Activated CD4-positive, alpha-beta T cell treated with anti-CD3 and anti-CD28 coated beads, Interleukin-2, amount 10 ng/mL, durations not matched to agents 24 days and 14 days (primary cell): ENCODE measurements around the gene RIPK4. TPM values are rescaled to one million over a fixed set of nuclear protein-coding genes. Genes with fewer than 3 reads are reported as not detected.
"Not testable (repeated sequence)": the region's sequence is repeated elsewhere in the genome, so short reads cannot be mapped to it uniquely, and the experiment has no call there.

Source experiments
- DNase-seq: peaks from one replicate; pipeline ENCODE4 v3.0.0; 2022
- H3K27ac Mint-ChIP-seq: one replicate; pipeline ENCODE4 v1.8.0; 2022; ENCODE audit warnings: mild to moderate bottlenecking, mixed read lengths
- H3K27me3 Mint-ChIP-seq: one replicate; pipeline ENCODE4 v1.8.0; 2022; ENCODE audit warnings: mixed read lengths
- H3K36me3 Mint-ChIP-seq: one replicate; pipeline ENCODE4 v1.8.0; 2022; ENCODE audit warnings: low read depth, mild to moderate bottlenecking, mixed read lengths
- H3K4me1 Mint-ChIP-seq: one replicate; pipeline ENCODE4 v1.8.0; 2021; ENCODE audit warnings: mixed read lengths
- H3K4me3 Mint-ChIP-seq: one replicate; pipeline ENCODE4 v1.8.0; 2022; ENCODE audit warnings: mild to moderate bottlenecking, moderate library complexity, mixed read lengths
- H3K9me3 Mint-ChIP-seq: one replicate; pipeline ENCODE4 v1.8.0; 2021; ENCODE audit warnings: mixed read lengths
- intact Hi-C: fragments of 100-400 bp; cut with micrococcal nuclease; formaldehyde crosslinking; loops from one replicate; pipeline ENCODE4 v1.15.1; 2023
- total RNA-seq: library from RNA; stranded (reverse); gene quantifications from 2 replicates; pipeline ENCODE4 v1.2.3, GENCODE V29; 2022

Gene RIPK4
- total RNA-seq, 1 donor from 2014 or later, result not detected

DNA sequence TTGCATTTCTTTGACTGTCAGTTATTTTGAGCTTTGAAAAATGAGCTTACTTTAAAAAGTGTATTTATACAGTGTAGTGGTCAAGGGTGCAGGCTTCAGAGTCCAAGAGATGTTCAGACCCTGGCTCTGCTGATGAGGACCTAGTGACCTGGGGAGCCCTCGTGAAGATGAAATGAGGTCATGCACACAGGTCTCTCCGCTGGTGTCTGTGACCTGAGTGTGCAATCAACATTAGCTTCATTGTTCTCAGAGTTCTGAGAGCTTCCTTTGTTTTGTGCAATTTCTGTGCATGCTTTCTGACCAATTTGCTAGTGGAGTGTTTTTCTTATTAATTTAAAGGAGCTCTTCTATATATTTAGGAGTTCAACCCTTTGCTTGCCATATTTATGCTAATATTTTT lies 71.3 kb downstream of the RIPK4 start:
- Mint-ChIP-seq H3K4me3 (no peak overlapping the region), H3K9me3 (peaks cover 5% of the 10 kb centered on the region), H3K27ac (no peak overlapping the region), H3K27me3 (no peaks in the 10 kb centered on the region), H3K4me1 (no peaks in the 10 kb centered on the region), H3K36me3 (no peaks in the 10 kb centered on the region)
- DNase-seq, result no peak
- intact Hi-C loops, result no loop called here

DNA sequence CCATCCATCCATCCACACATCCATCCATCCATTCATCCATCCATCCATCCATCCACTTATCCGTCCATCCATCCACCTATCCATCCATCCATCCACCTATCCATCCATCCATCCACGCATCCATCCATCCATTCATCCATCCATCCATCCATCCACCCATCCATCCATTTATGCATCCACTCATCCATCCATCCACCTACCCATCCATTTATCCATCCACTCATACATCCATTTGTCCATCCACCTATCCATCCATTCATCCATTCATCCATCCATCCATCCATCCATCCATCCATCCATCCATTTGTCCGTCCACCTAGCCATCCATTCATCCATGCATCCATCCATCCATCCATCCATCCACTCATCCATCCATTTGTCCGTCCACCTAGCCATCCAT lies 72.8 kb downstream of the RIPK4 start:
- H3K36me3 Mint-ChIP-seq, H3K27me3 Mint-ChIP-seq, H3K9me3 Mint-ChIP-seq, H3K4me1 Mint-ChIP-seq, H3K4me3 Mint-ChIP-seq, H3K27ac Mint-ChIP-seq, intact Hi-C loops, DNase-seq: not testable (repeated sequence)

DNA sequence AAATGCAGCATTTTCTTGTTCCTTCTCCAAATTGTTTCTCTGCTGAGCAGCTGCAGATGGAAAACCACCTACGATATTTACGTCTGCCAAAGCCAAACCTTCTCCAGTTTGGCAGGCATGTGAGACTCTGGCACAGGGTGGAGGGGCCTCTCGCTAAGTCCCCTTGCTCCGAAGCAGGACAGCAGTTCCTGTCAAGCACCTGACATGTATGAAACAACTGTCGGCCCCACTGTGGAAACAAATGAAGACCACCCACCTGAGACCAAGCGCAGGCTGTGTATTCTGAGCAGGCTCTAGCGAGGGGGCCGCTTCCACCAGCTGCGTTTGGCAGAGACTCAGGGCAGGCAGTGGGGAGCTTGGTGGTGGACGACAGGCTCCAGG lies 74.7 kb downstream of the RIPK4 start:
- DNase-seq, result no peak
- H3K36me3 Mint-ChIP-seq, result no peaks in the 10 kb centered on the region
- H3K27me3 Mint-ChIP-seq, result no peaks in the 10 kb centered on the region
- H3K4me3 Mint-ChIP-seq, result no peak overlapping the region
- peaks cover 5% of the 10 kb centered on the region for H3K9me3 Mint-ChIP-seq
- intact Hi-C loops, result no loop called here
- H3K4me1 Mint-ChIP-seq, result no peaks in the 10 kb centered on the region
- no peak overlapping the region for H3K27ac Mint-ChIP-seq

DNA sequence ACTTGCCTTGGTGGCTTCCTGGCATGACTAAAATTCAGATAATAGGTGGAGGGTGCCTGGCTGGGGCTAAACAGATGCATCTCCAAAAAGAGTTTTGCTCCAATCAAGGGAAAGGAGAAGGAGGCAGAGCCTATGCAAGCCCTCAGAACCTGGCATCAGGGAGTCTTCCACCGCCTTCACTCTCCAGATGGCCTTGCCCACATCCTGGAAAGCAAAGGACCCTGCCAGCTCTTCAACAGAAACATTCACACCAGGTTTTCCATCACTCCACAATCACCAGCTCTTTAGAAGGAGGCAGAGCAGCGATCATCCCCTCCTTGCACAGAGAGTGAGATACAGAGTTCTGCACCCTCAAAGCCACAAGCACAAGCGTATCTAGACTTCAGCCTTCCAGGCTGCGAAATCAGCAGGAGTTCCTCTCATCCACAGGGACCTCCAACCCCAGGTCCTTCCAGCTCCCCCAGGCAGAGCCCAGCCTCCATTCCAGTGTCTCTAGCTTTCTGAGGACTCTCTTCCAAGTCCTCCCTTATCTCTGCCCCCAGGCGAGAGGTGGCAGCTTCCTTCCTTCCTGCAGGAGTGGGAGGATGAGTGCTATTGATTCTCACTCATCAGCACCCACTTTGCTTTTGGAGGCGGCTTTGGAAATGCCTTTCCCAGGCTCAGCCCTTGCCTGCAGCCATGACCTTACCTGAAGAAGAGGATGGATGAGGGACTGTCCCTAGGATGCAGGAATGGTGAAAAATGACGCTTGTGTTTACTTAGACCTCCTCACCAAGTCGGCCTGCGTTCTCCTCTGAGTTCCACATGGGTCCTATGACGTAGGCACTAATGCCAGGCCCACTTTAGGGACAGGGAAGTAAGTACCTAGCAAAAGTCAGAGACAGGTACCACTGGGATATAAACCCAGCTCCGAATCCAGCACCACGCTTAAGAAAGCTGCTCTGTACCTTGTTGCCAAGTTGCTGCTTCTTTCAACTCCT lies 75.4 kb downstream of the RIPK4 start:
- no peak overlapping the region for H3K4me3 Mint-ChIP-seq
- H3K27ac Mint-ChIP-seq, result no peak overlapping the region
- no peaks in the 10 kb centered on the region for H3K36me3 Mint-ChIP-seq
- H3K4me1 Mint-ChIP-seq, result no peaks in the 10 kb centered on the region
- DNase-seq, result no peak
- intact Hi-C loops, result no loop called here
- H3K27me3 Mint-ChIP-seq, result no peaks in the 10 kb centered on the region
- peaks cover 5% of the 10 kb centered on the region for H3K9me3 Mint-ChIP-seq

Other genes with a start within 250 kb of the RIPK4 start
- 18.6 and 19.1 TPM in 2 replicates for gene PRDM15, start 112.3 kb upstream of the RIPK4 start, total RNA-seq
- gene C2CD2, start 187.0 kb upstream of the RIPK4 start, total RNA-seq, result 9.3 and 10.6 TPM in 2 replicates
- gene ZBTB21, start 243.3 kb upstream of the RIPK4 start, total RNA-seq, result 35.3 and 38.1 TPM in 2 replicates